GM12878 (cell line): Measurements from ENCODE around the gene GAPT. TPM values are rescaled to one million over a fixed set of nuclear protein-coding genes. Genes with fewer than 3 reads are reported as not detected.

ENCODE experiments used
- ATAC-seq: fragments of 200-7000 bp; cut with Tn5 transposase; 3 replicates; pipeline ENCODE4 v1.9.1; 2020; ENCODE audit warnings: mild to moderate bottlenecking, moderate library complexity
- BruUV-seq: library from RNA; stranded (reverse); fragments of 400-500 nt; replicated peaks from 2 replicates; lab custom pipeline; 2021; lab: Mats Ljungman, UMichigan
- CTCF ChIA-PET: fragments of 300-600 bp; sonication (Branson Sonifier 250); formaldehyde crosslinking; extraction: SDS; loops from one replicate; lab custom pipeline; 2021; ENCODE audit warnings: inconsistent platforms; lab: Yijun Ruan, JAX
- POLR2A ChIA-PET: fragments of 350-600 bp; formaldehyde crosslinking; extraction: SDS; loops from one replicate; lab custom pipeline; 2021; ENCODE audit warnings: inconsistent platforms; lab: Charles Lee
- RAD21 ChIA-PET: fragments of 300-600 bp; sonication (Branson Sonifier 250); formaldehyde crosslinking; loops from one replicate; lab custom pipeline; 2023; ENCODE audit warnings: antibody characterized with exemption; ENCODE audit not compliant: unreplicated experiment; lab: Charles Lee
- SMC1A ChIA-PET: fragments of 300-600 bp; sonication (Branson Sonifier 250); formaldehyde crosslinking; loops from one replicate; lab custom pipeline; 2023; ENCODE audit not compliant: unreplicated experiment, uncharacterized antibody; lab: Charles Lee
- DNase-seq: peaks from one replicate; pipeline ENCODE4 v3.0.0-alpha.2; 2011; ENCODE audit warnings: low read depth, low spot score
- FAIRE-seq: peaks from 3 replicates; lab custom pipeline; 2011; peaks lifted over from hg19 to GRCh38; lab: Jason Lieb, UNC
- H2AFZ ChIP-seq: 2 replicates; pipeline ENCODE4 v1.6.0; 2011; ENCODE audit warnings: low read depth, low read length, control low read depth; ENCODE audit not compliant: control insufficient read depth
- H3K27ac ChIP-seq: 2 replicates; pipeline ENCODE4 v1.5.1; 2011; ENCODE audit warnings: control low read depth; ENCODE audit not compliant: control insufficient read depth, insufficient read depth
- H3K27me3 ChIP-seq, 2 experiments: replicated peaks in 1 of 2; 2 replicates each; pipeline versions ENCODE4 v1.6.0 to v1.6.1; 2011; ENCODE audit warnings: low read length in 1 of 2; ENCODE audit not compliant: control insufficient read depth in 2 of 2, insufficient read depth in 2 of 2
- H3K36me3 ChIP-seq, 2 experiments: 2 replicates each; pipeline ENCODE4 v1.5.1; 2011; ENCODE audit warnings: low read length in 1 of 2; ENCODE audit not compliant: control insufficient read depth in 2 of 2, insufficient read depth in 2 of 2
- H3K4me1 ChIP-seq: 2 replicates; pipeline ENCODE4 v1.6.1; 2011; ENCODE audit warnings: mild to moderate bottlenecking, low read length, moderate library complexity, mixed read lengths; ENCODE audit not compliant: control insufficient read depth, insufficient read depth
- H3K4me2 ChIP-seq: 2 replicates; pipeline ENCODE4 v1.6.0; 2011; ENCODE audit warnings: control low read depth; ENCODE audit not compliant: control insufficient read depth, insufficient read depth
- H3K4me3 ChIP-seq: fragments of 200-600 bp; sonication (generic); 2 replicates; pipeline ENCODE4 v1.5.1; 2016
- H3K79me2 ChIP-seq: 2 replicates; pipeline ENCODE4 v1.6.0; 2011; ENCODE audit warnings: low read length; ENCODE audit not compliant: control insufficient read depth, insufficient read depth
- H3K9ac ChIP-seq: 2 replicates; pipeline ENCODE4 v1.8.0; 2011; ENCODE audit warnings: low read length, control low read depth, mixed read lengths; ENCODE audit not compliant: control insufficient read depth, insufficient read depth
- H3K9me3 ChIP-seq: replicated peaks from 3 replicates; pipeline ENCODE4 v1.5.1; 2011; ENCODE audit warnings: mild to moderate bottlenecking, low read length; ENCODE audit not compliant: control insufficient read depth, insufficient read depth
- H4K20me1 ChIP-seq: 2 replicates; pipeline ENCODE4 v1.6.0; 2011; ENCODE audit not compliant: control insufficient read depth, insufficient read depth
- CBX5 ChIP-seq: sonication (generic); IDR thresholded peaks from 2 replicates; pipeline ENCODE4 v1.6.1; 2016; ENCODE audit warnings: low read depth, moderate library complexity, mild to moderate bottlenecking, inconsistent platforms
- CHD2 ChIP-seq: IDR thresholded peaks from 2 replicates; pipeline ENCODE4 v1.6.1; 2011; ENCODE audit warnings: low read depth, low read length, improper control_type of control experiment, borderline replicate concordance
- EGR1 ChIP-seq, 2 experiments: IDR thresholded peaks; 1 replicate in 1 of 2; 2 replicates in 1 of 2; pipeline ENCODE4 v1.6.1; 2011 to 2012; ENCODE audit warnings: low read depth in 2 of 2, low read length in 2 of 2, borderline replicate concordance in 1 of 2, mild to moderate bottlenecking in 1 of 2, moderate library complexity in 1 of 2
- FOXM1 ChIP-seq: IDR thresholded peaks from 2 replicates; pipeline ENCODE4 v1.6.1; 2012; ENCODE audit warnings: low read depth, mild to moderate bottlenecking, inconsistent platforms, low read length, moderate library complexity
- MTA3 ChIP-seq: IDR thresholded peaks from 2 replicates; pipeline ENCODE4 v1.6.1; 2012; ENCODE audit warnings: low read length, inconsistent platforms, borderline replicate concordance
- SKIL ChIP-seq: fragments of 450-650 bp; IDR thresholded peaks from 2 replicates; pipeline ENCODE4 v1.6.1; 2017; ENCODE audit warnings: mild to moderate bottlenecking, low read depth, inconsistent platforms; ENCODE audit not compliant: poor library complexity, severe bottlenecking
- WGBS: methylation state at CpG from one replicate; pipeline ENCODE4 v1.1.6; 2016; ENCODE audit warnings: low lambda C conversion rate; ENCODE audit not compliant: insufficient replicate concordance, insufficient coverage; ENCODE audit errors: missing lambda C conversion rate; 5-methylcytosine and 5-hydroxymethylcytosine counted together
- in situ Hi-C: fragments of 300-500 bp; cut with MboI; formaldehyde crosslinking; loops from 9 replicates; pipeline ENCODE4 v1.14.3; 2018; ENCODE audit warnings: mixed read lengths
- intact Hi-C: fragments of 100-400 bp; cut with micrococcal nuclease; formaldehyde crosslinking; loops from one replicate; pipeline ENCODE4 v1.14.2; 2022; ENCODE audit not compliant: unreplicated experiment
- polyA plus RNA-seq, 11 experiments: library from polyadenylated mRNA; depleted of rRNA in 4 of 11; unstranded in 6 of 11; stranded (reverse) in 5 of 11; fragments of >200 nt; fragmentation: Nextera tagmentation in 4 of 11; fragmentation: Illumina TruSeq in 1 of 11; extraction: Ambion mirVana in 4 of 11; extraction: Trizol in 1 of 11; gene quantifications; 1 replicate in 1 of 11; 2 replicates in 10 of 11; pipeline versions ENCODE4 v1.2.1 to v1.2.3, GENCODE V29; 2011 to 2016; ENCODE audit warnings: inconsistent platforms in 2 of 11, missing spikeins in 2 of 11, low read depth in 1 of 11
- total RNA-seq, 4 experiments: library from RNA; depleted of rRNA in 3 of 4; stranded (reverse); fragments of >200 nt in 3 of 4; fragmentation: Illumina TruSeq in 1 of 4; extraction: Trizol in 1 of 4; gene quantifications; 2 replicates each; pipeline versions ENCODE4 v1.2.1 to v1.2.3, GENCODE V29; 2013 to 2021

Gene GAPT
- total and polyA plus RNA-seq, 10 of the 15 experiments (the other 5 are each of a cell fraction or from before 2014, with no cell fraction given) = 0.15 to 0.96 (median 0.57) TPM; not detected in 2

- 0% methylated on average over 1 of the region's 1 CpG for WGBS
- in situ Hi-C loops = no loop called here
- intact Hi-C loops = loop anchor here (10.0 kb wide), 1 partner anchor 60 kb away; the partner anchor contains the start of gene PLK2
- Histone ChIP-seq H3K27me3 (no peaks in the 10 kb centered on the region), H3K27ac (no peak overlapping the region), H3K4me2 (no peak overlapping the region), H3K79me2 (no peaks in the 10 kb centered on the region), H3K36me3 (no peaks in the 10 kb centered on the region), H2AFZ (no peak overlapping the region), H3K9me3 (no peaks in the 10 kb centered on the region), H3K4me1 (no peaks in the 10 kb centered on the region), H3K9ac (no peak overlapping the region), H4K20me1 (no peaks in the 10 kb centered on the region), H3K4me3 (no peak overlapping the region)
- RAD21 ChIA-PET = no interaction called here
- DNase-seq (no peak), FAIRE-seq (no peak), ATAC-seq (no peak)
- CTCF ChIA-PET = no interaction called here
- SMC1A ChIA-PET = interaction anchor here (0.8 to 1.5 kb wide), 3 partner anchors 8 to 323 kb away, joined by 3 to 5 read pairs (median 4); no protein-coding TSS in a partner anchor
- BruUV-seq = no TSS peak
- POLR2A ChIA-PET = no interaction called here
- TF ChIP-seq FOXM1 (no peak), EGR1 (IDR thresholded peaks at IDR 0.05; ENCODE audit: borderline replicate concordance in 1 of 2, low read depth in 2 of 2, low read length in 2 of 2) (no peak), CBX5 (no peak), MTA3 (no peak), SKIL (no peak), CHD2 (no peak)
Observed at GRCh38 chr5:58524571-58524970, 33.3 kb downstream of the GAPT start.
